ENCODE measurements around the gene BNIP3. TPM values are rescaled to one million over a fixed set of nuclear protein-coding genes. Genes with fewer than 3 reads are reported as not detected.

BNIP3 gene
- total RNA-seq, 4 donors from 2014 or later = 118 to 175 (median 137) TPM

Other genes starting within 250 kb of the BNIP3 start
- gene PPP2R2D, start 80.9 kb downstream of the BNIP3 start, total RNA-seq = 10 to 100 TPM; 22.9 to 35.1 (median 28.9) TPM
- gene JAKMIP3, start 84.0 kb upstream of the BNIP3 start, total RNA-seq = under 1 TPM; 0.42 to 0.98 (median 0.67) TPM
- gene DPYSL4, start 205.0 kb upstream of the BNIP3 start, total RNA-seq = 1 to 10 TPM in 2 of 4 donors, under 1 TPM in 2; 0.21 to 3.1 (median 1.4) TPM

All from tibial nerve (tissue), 4 donors.